ENCODE results near the gene CD83. TPM values are rescaled to one million over a fixed set of nuclear protein-coding genes. Genes with fewer than 3 reads are reported as not detected.
A peak's percentile ranks its signal among the peaks of the same experiment; 100 is the strongest.

CD83 gene
- total and polyA plus RNA-seq, 2 of the 4 experiments (the other 2 are of a cell fraction) = 2.0 to 2.5 TPM

DNA sequence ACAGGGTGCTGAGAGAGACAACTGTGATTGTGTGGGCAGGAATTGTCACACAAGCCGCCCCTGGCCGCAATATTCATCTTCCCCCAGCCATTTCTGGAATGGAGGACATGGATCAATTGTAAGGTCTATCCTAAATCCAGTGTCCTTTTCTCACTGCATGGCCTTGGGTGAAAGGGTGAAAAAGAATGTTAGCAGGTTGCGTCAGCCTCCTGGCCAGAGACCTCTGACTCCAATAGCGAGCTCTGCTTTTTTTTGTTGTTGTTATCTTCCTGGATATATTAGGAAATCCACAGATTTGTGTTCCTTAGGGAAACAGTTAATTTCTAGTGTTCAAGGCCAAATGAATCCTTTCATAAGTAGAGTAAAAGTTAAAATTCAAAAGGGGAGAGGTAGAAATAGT is 47.1 kb upstream of the CD83 start:
- no peak overlapping the region for H3K23ac ChIP-seq (ENCODE audit: low read depth, low read length)
- WGBS, 2 experiments (ENCODE audit: extremely low coverage in 2 of 2, insufficient read length in 1 of 2) = no CpG with 5 or more reads among the region's 4 CpGs
- H3K18ac ChIP-seq (ENCODE audit: low read depth, low read length) = no peak overlapping the region
- H4K20me1 ChIP-seq (ENCODE audit: insufficient read depth, low read length) = no peaks in the 10 kb centered on the region
- TF ChIP-seq, protein P1, sequence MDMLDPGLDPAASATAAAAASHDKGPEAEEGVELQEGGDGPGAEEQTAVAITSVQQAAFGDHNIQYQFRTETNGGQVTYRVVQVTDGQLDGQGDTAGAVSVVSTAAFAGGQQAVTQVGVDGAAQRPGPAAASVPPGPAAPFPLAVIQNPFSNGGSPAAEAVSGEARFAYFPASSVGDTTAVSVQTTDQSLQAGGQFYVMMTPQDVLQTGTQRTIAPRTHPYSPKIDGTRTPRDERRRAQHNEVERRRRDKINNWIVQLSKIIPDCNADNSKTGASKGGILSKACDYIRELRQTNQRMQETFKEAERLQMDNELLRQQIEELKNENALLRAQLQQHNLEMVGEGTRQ (IDR thresholded peaks at IDR 0.05; ENCODE audit: low read depth, low read length) = no peak
- TF ChIP-seq NFE2L2 (IDR thresholded peaks at IDR 0.05; ENCODE audit: low read depth, low read length) (no peak), FOS (IDR thresholded peaks at IDR 0.05; ENCODE audit: low read depth, low read length) (no peak), MAZ (IDR thresholded peaks at IDR 0.05; ENCODE audit: borderline replicate concordance, low read depth, low read length) (no peak), RCOR1 (IDR thresholded peaks at IDR 0.05; ENCODE audit: insufficient replicate concordance, low read length) (no peak), BHLHE40 (IDR thresholded peaks at IDR 0.05; ENCODE audit: low read depth, low read length) (no peak), MXI1 (IDR thresholded peaks at IDR 0.05; ENCODE audit: borderline replicate concordance, low read depth, low read length) (no peak), CEBPB (IDR thresholded peaks at IDR 0.05; ENCODE audit: low read depth, low read length) (no peak), CHD1 (IDR thresholded peaks at IDR 0.05; ENCODE audit: low read depth, low read length) (no peak), POLR2A (IDR thresholded peaks at IDR 0.05; ENCODE audit: low read depth, low read length) (no peak), MAFK (IDR thresholded peaks at IDR 0.05; ENCODE audit: low read depth, low read length) (no peak), CTCF (conservative IDR thresholded peaks at IDR 0.05; ENCODE audit: low read depth, low read length) (no peak), SMC3 (IDR thresholded peaks at IDR 0.05; ENCODE audit: low read depth, low read length) (no peak), RAD21 (IDR thresholded peaks at IDR 0.05; ENCODE audit: low read length) (no peak)
- TF ChIP-seq, protein P2, sequence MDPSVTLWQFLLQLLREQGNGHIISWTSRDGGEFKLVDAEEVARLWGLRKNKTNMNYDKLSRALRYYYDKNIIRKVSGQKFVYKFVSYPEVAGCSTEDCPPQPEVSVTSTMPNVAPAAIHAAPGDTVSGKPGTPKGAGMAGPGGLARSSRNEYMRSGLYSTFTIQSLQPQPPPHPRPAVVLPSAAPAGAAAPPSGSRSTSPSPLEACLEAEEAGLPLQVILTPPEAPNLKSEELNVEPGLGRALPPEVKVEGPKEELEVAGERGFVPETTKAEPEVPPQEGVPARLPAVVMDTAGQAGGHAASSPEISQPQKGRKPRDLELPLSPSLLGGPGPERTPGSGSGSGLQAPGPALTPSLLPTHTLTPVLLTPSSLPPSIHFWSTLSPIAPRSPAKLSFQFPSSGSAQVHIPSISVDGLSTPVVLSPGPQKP (IDR thresholded peaks at IDR 0.05; ENCODE audit: borderline replicate concordance, low read depth, low read length) = no peak
- no peaks in the 10 kb centered on the region for H3K79me1 ChIP-seq (ENCODE audit: low read depth in 1 of 2, low read length in 2 of 2)
- H2AK5ac ChIP-seq (ENCODE audit: low read depth, low read length) = no peak overlapping the region
- H3K4me3 ChIP-seq (ENCODE audit: insufficient read depth, low read depth, low read length) = no peak overlapping the region
- H3K4me2 ChIP-seq (ENCODE audit: low read depth, low read length) = no peak overlapping the region
- no peak overlapping the region for H3K4ac ChIP-seq (ENCODE audit: low read depth, low read length)
- H4K91ac ChIP-seq (ENCODE audit: insufficient read depth, low read depth, low read length) = no peak overlapping the region
- no peak overlapping the region for H3K56ac ChIP-seq (ENCODE audit: extremely low read depth, insufficient read depth, low read length)
- H2BK120ac ChIP-seq (ENCODE audit: low read depth, low read length) = no peak overlapping the region
- POLR2A ChIA-PET (ENCODE audit: unreplicated experiment) = no interaction called here
- no peaks in the 10 kb centered on the region for H3K27me3 ChIP-seq (ENCODE audit: control insufficient read depth, insufficient read depth, low read length)
- intact Hi-C loops (cut with micrococcal nuclease) (no loop called here), dilution Hi-C loops (cut with HindIII; ENCODE audit: low sequenced_read_pairs, unreplicated experiment) (no loop called here), in situ Hi-C loops (cut with MboI; ENCODE audit: low sequenced_read_pairs) (no loop called here)
- no peak overlapping the region for H4K5ac ChIP-seq (ENCODE audit: low read depth, low read length)
- H3K9ac ChIP-seq (ENCODE audit: low read depth, low read length) = no peak overlapping the region
- H3K9me3 ChIP-seq (ENCODE audit: control insufficient read depth, insufficient read depth, low read length) = no peaks in the 10 kb centered on the region
- H3K4me1 ChIP-seq (ENCODE audit: control insufficient read depth, insufficient read depth, low read length) = peaks cover 4% of the 10 kb centered on the region
- H3K14ac ChIP-seq (replicated peaks; ENCODE audit: low read depth, low read length) = no peak overlapping the region
- H2BK5ac ChIP-seq (ENCODE audit: low read depth, low read length, poor library complexity, severe bottlenecking) = no peak overlapping the region
- no peak for ATAC-seq (ENCODE audit: low read depth)
- CTCF ChIA-PET = no interaction called here
- peak overlapping the region; percentile 32 for H2AFZ ChIP-seq (replicated peaks; ENCODE audit: low read length, poor library complexity)
- no peak overlapping the region for H3K27ac ChIP-seq (ENCODE audit: insufficient read depth, low read length)
- H2BK15ac ChIP-seq (ENCODE audit: low read depth, low read length) = no peak overlapping the region
- H3K36me3 ChIP-seq (ENCODE audit: control insufficient read depth, insufficient read depth, low read length) = no peaks in the 10 kb centered on the region
- DNase-seq = no peak
- no peak overlapping the region for H4K8ac ChIP-seq (ENCODE audit: low read depth in 2 of 2, low read length in 2 of 2)
- no peak overlapping the region for H2BK20ac ChIP-seq (ENCODE audit: low read depth, low read length)
- no TSS peak for BruUV-seq (replicated peaks)
- H3K9me1 ChIP-seq (ENCODE audit: insufficient read depth, low read length) = peaks cover 5% of the 10 kb centered on the region; the same call in 1 of the 2 replicates
- peak overlapping the region; percentile 78 for H2AK9ac ChIP-seq (replicated peaks; ENCODE audit: low read depth, low read length, poor library complexity)

All from IMR-90 (cell line).